Hematopoietic multipotent progenitor cell treated with erythropoietin and hydrocortisone succinate and interleukin-3 and kit ligand, for 17 days (in vitro differentiated cells): ENCODE results near the gene PXDN.
"Not testable (repeated sequence)": the region's sequence is repeated elsewhere in the genome, so short reads cannot be mapped to it uniquely, and the experiment has no call there.

Source experiments
- DNase-seq: peaks from one replicate; pipeline ENCODE4 v3.0.0-alpha.2; 2015; ENCODE audit warnings: low spot score

PXDN gene

DNA sequence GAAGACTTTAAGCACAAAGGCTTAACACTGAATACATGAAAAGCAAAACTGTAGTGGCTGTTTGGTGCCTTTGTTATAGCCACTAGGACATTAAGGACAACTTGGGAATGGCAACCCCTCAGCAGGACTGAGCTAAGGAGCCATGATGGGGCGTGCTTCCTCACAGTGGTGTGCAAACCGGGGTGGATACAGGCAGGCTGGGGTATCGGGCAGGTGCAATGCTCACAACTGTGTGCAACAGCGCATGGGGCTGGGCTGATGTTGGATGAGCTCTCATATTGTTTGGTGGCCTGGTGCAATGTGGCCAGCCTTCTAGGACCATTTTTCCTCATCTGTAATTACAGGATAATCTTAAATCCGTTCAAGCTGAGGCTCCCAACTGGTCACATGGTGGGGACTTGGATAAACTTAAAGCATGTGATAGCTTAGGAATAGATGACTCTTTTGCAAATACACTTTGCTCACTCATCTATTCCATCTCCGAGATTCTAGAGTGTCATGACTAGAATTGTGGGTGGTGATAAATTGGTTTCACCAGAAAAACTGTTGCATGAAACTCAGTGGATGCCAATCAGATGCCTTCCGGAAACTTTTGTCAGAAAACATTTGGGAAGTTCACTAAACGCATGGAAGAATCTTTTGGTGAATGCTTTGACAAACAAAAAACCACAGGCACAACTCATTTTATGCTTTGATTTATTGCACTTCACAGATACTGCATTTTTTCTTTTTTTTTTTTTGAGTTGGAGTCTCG lies 116.5 kb downstream of the PXDN start:
- no peak for DNase-seq

DNA sequence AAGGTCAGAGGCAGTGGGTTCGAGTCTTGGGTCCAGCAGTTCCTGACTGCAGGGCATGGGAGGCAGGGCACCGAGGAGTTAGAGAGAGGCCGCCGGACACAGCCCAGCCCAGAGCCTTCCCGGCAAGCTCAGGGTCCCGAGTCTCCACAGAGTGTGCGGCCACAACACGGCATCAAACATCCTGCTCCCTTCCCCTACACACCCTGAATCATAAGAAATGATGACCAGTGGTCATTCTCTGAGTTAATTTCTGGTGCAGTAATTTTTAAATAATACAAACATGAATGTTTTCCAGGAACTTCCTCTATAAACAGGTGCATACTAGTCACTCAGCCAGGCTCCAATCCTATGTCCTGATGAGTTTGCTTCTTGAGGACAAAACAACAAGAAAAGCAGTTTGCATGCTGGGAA lies 118.0 kb downstream of the PXDN start:
- no peak for DNase-seq

DNA sequence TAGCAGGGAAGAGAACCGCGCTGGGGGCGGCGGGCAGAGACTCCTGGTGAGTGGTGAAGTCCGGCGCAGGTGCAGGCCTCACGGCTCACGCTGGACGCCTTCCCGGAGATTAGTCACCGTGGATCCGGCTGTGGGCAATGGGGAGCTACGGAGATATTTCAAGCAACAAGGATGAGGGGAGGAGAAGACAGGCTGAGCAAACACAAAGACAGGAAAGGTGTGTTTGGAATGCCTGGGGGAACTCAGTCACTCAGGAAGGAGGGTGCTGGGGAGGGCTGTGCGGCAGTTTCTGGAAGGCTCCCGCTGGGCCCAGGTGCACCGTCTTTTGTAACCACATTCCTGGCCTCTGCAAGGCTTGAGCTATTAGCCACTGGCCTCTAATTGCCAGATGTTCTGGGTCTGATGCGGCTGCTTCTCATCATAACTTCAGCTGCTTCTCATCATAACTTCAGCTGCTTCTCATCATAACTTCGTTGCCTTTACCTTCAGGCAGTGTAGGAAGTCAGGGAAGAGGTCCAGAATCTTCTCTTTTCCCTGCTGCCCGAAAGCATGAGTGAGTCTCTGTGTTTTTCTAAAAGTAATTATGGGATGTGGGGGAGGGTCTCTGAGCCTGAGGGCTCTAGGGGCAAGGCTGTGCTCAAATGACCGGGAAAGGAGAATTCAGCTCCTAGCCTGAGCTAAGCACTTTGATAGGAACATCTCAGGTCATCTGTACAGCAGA lies 118.9 kb downstream of the PXDN start:
- DNase-seq = no peak

DNA sequence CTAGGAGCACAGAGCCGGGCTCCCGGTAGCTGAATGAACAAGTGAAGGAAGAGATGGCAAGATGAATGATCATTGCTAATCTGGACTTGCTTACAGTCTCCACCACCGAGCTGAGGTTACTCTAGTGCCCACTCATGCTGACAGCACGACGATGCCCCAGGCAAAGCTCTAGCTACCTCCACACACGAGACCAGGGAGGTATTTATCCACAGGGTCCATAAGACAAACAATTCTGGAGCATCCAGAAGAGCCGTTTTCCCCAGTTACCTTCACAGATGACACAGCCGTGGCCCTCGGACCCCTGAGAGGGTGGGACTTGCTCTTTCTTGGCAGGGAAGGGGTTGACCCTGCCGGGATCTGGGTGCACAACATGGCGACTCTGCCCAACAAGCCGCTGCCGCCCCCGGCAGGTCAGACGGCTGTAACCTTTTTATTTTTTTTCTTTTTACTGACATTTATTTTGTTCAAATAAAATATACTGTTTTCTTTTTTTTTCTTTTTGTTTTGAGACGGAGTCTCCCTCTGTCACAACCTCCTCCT lies 120.3 kb downstream of the PXDN start:
- DNase-seq = no peak

DNA sequence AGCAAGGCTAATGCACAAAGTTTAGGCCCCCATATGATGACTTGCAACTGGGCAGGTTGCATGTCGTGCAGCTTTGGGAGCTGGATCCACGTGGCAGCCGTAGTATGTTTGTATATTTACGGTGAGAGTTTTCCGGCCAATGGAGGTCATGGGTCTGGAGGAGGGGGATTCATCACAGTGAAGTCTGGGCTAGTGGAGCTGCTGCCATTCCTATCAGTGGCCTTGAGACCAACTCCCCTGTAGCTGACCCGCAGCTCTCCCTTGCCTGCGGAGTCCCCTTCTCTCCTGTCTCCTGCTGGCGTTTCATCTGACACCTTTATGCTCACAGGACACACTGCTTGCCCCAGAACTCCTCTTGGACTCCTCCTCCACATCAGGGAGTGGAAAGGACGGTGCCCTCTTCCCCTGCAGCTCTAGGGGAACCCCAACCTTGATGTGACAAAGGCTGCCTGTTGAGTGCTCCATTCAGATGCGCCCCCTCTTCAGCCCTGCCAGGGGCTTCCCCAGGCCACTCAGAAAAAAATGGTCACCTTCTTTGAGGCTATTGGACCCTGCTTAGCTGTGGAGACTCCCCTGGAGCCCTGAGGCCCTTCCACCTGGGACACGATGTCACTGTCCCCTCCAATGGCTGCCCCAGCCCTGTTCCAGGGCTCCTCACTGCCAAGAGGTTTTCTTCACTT lies 121.7 kb downstream of the PXDN start:
- DNase-seq = no peak

DNA sequence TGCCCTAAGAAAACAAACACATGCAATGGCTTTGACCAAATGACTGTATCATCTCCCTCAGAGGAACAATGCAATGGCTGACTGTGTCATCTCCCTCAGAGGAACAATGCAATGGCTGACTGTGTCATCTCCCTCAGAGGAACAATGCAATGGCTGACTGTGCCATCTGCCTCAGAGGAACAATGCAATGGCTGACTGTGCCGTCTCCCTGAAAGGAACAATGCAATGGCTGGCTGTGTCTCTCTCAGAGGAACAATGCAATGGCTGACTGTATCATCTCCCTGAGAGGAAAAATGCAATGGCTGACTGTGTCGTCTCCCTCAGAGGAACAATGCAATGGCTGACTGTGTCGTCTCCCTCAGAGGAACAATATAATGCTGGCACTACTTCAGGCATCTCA lies 122.3 kb downstream of the PXDN start:
- not testable (repeated sequence) for DNase-seq

DNA sequence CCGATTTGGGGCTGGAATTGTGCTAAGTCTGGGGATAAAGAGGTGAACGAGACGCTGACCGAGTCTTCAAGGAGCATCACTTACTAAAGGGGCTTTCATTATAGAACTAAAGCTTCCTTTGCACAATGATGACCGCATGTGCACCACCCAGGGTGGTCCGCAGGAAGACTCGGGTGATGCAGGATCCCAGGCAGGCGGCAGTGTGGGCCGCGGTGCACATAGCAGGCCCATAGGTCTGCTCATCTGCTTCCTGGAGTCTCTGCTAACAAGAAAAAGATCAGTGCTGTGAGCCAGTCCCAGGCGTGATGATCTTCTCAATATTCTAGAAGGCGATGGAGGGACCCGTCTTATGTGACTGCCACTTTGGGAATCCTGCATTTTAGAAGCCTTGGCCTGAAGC lies 122.8 kb downstream of the PXDN start:
- no peak for DNase-seq

DNA sequence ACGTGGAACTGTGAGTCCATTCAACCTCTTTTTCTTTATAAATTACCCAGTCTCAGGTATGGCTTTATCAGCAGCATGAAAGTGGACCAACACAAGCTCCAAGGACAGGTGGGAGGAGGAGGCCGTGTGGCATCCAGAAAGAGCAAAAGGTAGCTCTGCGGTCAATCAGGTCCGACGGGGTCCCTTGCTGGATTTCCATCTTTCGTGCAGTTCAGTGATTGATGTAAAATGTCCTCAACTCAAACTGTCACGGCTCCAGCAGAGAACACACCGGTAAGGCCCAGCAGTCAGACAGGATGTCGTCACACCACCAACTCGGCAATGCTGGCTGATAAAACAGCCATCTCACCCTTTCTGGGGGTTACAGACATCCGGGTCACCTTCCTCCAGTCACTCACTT lies 123.3 kb downstream of the PXDN start:
- no peak for DNase-seq

DNA sequence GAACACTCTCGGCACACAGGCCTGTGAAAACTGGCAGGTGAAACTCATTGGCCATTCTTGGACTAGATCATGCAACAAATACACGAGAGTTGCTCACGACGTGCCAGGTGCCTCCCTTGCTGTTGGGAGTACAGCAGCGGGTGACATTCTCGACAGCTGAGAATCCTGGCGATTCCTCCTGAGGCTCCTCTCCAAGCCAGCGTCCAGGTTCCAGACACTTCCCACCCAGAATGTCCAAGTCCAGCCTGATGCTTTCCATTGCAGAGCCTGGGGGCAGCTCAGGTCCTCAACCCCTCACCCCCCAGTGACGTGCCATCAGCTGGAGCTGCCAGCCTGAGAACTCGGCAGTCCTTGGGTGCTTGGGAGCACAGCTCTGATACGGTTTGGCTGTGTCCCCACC lies 124.2 kb downstream of the PXDN start:
- DNase-seq = no peak

DNA sequence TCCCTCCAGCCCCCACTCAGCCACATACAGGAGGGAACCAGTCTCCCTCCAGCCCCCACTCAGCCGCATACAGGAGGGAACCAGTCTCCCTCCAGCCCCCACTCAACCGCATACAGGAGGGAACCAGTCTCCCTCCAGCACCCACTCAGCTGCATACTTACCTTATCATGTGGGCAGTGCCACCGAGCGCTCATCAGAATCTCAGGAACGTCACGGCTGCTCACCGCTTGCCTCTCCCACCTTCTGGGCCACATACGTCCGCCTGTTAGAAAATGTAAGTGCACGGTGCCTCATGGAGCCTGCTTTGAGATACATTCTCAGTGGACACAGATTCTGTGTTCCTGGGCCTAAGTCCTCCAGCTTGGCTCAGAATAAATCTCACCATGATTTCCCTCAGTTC lies 124.8 kb downstream of the PXDN start:
- no peak for DNase-seq

DNA sequence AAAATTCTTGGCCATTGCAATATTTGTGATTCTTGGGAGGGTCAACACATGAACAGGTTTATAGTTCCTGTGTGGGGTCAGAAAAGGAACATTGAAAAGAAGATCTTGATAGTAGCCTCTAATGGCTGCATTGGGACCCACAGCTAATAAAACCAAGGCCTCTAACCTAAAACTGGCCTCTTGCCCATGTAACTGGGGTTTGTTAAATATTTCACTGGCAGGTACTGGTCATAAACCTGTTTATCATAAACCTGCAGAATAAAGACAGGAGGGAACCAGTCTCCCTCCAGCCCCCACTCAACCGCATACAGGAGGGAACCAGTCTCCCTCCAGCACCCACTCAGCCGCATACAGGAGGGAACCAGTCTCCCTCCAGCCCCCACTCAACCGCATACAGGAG lies 125.3 kb downstream of the PXDN start:
- no peak for DNase-seq

DNA sequence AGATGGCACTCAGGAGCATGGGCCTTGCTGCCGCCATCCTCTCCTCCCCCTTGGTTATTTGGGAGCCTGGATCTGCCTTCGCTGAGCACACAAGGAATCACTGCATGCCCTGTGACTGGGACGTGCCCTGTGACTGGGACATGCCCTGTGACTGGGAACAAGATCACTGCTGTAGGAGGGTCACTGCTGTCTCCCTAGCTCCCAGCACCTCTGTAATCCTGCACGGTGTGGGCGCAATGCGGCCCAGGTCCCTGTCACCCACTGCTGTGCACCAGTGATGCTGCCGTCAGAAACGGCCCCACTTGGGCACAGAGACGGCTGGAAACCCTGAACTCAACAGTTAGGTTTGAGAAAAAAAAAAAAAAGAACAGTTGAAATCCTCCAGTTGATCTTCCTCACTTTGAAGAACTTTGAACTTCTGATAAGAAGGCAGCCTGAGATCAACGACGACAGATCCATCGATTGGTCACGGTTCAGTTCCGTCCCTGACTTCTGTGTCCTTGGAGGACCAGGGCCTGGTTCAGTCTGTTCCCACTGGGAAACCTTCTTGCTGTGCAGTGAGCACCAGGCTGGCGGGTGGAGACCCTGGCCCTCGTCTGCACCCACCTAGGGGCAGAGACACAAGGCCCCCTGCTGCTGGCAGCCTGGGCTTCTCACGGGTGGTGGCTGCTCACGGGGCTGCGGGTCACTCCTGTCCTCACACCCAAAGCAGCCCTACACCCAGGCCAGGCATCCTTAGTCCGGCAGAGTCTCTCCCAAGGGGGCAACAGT lies 125.9 kb downstream of the PXDN start:
- no peak for DNase-seq

DNA sequence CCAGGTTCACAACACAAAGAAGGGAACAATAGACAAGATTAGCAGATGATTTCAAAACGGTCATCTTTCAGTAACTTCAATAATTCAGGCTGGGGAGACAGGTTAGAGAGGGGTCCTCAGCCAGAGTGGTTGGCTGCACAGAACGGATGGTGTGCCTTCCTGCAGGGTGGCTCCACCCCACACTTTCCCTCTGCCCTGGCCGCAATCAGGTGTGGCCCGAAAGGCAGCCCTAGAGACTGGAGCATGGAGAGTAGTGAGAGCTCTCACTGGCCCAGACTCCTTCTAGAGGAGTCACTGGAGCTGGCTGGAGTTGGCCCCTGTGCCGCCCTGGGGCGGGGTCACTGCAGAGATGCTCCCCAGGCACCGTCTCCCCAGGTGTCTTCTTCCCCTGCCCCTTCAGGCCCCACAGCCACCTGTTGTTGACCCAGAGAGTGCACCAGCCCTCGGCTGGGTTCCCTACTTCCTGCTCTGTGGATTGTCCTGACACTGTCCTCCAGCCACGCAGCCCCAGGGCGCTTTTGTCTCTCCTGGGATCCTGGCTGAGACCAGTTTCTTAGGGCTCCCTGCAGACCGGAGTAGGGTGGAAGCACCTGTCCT lies 126.8 kb downstream of the PXDN start:
- no peak for DNase-seq

DNA sequence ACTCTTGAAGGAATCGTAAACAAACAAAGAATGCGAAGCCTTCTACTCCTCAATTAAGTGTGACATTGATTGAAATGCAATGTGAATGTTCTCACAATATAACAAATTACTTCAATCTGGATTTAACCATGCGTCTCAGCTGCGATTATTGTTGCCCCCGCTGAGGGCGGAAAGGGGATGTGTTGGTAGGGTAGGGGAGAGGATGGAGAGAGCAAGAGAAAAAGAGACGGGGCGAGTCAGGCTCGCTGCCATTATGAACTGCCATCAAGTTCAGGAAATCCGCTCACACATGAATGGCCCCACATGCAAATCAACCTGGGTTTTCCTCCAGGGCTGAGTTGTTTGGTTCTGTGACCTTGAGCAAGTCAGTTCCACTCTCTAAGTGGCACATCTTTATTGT lies 129.8 kb downstream of the PXDN start:
- no peak for DNase-seq

DNA sequence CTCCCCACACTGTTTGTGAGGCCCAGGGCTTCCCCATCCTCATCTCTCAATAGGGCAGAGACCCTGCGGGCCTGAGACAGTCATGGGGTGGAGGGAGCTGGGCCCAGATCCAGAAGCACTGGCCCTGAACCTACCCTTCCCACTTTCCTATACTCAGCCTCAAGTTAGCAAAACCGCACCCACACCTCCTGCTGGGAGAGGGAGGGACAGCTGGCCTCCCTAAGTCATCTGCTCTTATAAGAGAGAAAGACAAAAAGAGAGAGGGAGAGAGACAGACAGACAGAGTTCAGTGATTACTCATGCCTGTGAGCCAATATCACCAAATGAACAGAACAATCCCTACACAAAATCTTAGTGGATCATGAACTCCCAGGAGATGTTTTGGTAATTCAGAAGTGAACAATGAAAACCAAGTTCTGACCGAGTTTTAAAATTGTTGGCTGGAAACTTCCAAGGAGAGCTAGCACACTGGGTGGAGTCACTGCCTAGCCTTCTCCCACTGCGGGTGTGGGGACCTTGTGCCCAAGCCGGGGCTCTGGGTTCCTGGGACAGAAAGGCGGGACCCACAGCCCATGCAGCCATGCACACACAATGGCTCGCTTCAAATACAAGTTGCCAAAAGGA lies 130.5 kb downstream of the PXDN start:
- no peak for DNase-seq

DNA sequence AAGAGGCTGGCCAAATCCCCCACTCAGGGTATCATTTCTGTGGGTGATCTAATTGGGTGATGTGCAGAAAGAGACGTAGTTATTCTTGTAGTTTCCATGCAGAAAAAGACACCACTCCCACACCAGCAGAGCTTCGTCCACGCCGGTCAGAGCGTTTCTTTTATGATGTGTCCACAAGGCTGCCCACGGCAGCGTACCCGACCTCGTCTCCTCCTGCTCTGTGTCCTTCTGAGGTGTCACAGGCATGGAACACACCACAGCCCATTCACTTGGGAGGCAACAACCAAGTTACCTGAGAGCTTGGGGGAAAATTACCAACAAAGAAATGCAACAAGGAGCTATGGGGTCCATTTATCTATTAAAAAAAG lies 131.3 kb downstream of the PXDN start:
- DNase-seq = no peak

DNA sequence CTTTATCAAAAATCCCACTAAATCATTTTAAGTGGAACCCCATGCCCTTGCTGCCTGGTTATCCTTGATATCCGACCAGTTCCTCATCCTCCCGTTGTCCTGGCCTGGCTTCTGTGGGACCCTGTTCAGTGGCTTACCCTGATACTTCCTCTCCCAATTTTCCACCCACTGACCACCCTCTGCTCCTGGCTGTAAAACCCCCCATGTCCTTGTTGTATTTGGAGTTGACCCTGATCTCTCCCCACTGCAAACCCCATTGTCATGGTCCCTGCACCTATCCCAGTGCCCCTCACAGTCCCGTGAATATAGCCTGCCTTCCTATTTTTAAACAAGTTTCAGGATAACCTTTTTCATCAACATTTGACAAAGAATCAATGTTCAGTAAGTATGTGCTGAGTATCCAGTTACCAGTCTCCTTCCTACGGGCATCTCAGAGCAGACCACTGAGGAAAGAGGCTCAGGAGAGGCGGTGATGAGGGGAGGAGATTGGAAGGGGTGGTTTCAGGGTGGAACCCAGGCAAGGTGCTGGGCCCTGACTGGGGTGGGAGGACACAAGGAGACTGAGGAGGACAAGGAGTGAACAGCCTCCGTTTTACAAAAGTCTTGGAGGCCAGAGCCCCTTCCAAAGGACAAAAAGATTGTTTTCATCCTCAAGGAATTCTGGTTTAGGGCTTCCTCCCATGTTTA lies 131.8 kb downstream of the PXDN start:
- no peak for DNase-seq

DNA sequence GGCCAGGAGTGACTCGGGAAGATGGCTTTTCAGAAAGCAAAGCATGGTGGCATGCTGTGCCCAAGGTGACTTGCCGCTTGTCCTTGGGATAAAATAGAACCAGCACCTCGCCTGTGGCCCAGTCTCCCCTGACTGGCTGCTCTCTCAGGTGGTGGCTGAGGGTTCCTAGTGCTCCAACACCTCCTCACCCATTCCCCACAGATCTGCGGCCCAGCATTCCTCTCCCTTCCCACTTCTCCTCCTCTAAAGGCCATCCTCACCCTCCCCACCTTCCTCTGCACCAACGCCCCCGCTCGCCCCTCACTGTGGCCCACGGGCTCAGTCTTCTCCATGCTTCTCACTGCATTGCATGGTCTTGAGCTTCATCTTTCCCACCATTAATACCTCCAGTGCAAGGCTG lies 132.4 kb downstream of the PXDN start:
- DNase-seq = no peak

DNA sequence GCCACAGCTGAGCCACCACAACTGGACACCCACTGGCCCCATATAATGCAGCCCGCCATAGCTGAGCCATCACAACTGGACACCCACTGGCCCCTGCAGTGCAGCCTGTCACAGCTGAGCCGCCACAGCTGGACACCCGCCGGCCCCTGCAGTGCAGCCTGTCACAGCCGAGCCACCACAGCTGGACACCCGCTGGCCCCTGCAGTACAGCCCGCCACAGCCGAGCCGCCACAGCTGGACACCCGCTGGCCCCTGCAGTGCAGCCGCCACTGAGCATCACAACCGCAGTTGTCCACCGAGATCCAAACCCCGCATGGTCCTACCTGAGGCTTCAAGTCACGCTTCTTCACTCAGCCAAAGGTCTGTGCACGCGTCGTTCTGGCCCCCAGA lies 134.2 kb downstream of the PXDN start:
- DNase-seq = no peak

DNA sequence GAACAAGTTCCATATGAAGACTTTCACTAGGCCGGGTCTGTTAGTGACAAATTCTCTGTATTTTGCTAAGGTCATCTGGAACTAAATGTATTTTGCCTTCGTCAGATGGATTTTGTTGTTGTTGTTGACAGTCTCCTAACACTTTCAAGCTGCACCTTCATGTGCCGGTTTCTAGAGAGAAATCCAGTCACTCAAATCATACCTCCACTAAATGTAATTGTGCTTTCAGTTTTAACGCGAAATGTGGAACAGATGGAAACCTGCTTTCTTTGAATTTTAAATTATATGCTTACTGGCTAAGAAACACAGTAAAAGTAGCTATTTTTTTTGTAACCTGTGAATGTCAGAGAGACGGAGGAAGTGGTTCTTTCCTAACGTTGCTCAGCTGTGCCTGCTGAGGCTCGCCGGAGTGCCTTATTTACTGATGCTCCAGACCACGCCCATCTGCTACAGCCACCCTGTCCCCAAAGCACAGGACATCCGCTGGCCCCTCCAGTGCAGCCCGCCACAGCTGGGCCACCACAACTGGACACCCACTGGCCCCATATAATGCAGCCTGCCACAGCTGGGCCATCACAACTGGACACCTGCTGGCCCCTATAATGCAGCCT lies 134.7 kb downstream of the PXDN start:
- DNase-seq = no peak
